ENCODE data around the gene ERCC8. TPM values are rescaled to one million over a fixed set of nuclear protein-coding genes. Genes with fewer than 3 reads are reported as not detected.
"Not testable (repeated sequence)": the region's sequence is repeated elsewhere in the genome, so short reads cannot be mapped to it uniquely, and the experiment has no call there.

The ERCC8 gene
- total RNA-seq, 4 donors from 2014 or later: 1.0 to 39.8 (median 6.8) TPM

DNA sequence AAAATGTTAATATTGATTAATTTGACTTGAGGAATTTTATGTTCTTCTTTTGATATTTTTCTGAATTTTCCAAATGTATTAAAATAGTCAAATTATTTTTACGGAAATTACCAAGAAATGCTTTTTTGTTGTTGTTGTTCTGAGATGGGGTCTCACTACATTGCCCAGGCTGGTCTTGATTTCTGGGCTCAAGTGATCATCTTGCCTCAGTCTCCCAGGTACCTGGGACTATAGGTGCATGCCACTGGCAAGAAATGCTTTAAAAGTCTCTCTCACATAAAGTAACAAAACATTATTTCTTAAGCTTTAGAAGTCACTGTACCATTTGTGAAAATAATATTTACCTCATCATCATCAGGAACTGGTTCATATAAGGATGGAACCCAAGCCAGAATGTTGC is 57.8 kb downstream of the ERCC8 start:
- DNase-seq: no peak
- no peak for TF ChIP-seq POLR2A (IDR thresholded peaks at IDR 0.05)
- TF ChIP-seq CTCF (IDR thresholded peaks at IDR 0.05): no peak
- no peaks in the 10 kb centered on the region for H3K36me3 ChIP-seq
- H3K4me3 ChIP-seq: no peak overlapping the region
- intact Hi-C loops (cut with DNase I; ENCODE audit: low total_unique reads): no loop called here
- no peaks in the 10 kb centered on the region for H3K9me3 ChIP-seq
- H3K27ac ChIP-seq: no peak overlapping the region
- no peaks in the 10 kb centered on the region for H3K27me3 ChIP-seq
- no peaks in the 10 kb centered on the region for H3K4me1 ChIP-seq

DNA sequence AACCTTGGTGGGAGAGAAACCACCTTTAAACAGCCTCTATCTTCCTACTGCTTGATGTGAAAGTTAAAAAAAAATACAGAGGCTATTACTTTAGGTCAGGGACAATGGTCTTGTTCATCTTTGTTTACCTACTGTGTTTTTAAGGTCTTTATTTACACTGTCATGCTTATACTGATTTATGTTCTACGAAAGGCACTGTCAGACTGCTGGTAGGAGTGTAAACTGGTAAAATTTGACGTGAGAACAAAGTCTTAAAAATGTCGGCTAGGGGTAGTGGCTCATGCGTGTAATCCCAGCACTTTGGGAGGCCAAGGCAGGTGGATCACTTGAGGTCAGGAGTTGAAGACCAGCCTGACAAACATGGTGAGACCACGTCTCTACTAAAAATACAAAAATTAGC is 58.7 kb downstream of the ERCC8 start:
- Histone ChIP-seq H3K4me1 (no peaks in the 10 kb centered on the region), H3K27me3 (no peaks in the 10 kb centered on the region), H3K4me3 (no peak overlapping the region), H3K9me3 (no peaks in the 10 kb centered on the region), H3K27ac (no peak overlapping the region), H3K36me3 (no peaks in the 10 kb centered on the region)
- no peak for TF ChIP-seq CTCF (IDR thresholded peaks at IDR 0.05)
- no peak for TF ChIP-seq POLR2A (IDR thresholded peaks at IDR 0.05)
- no peak for DNase-seq
- intact Hi-C loops (cut with DNase I; ENCODE audit: low total_unique reads): no loop called here

- Histone ChIP-seq H3K36me3 (no peaks in the 10 kb centered on the region), H3K4me3 (no peak overlapping the region), H3K4me1 (no peaks in the 10 kb centered on the region), H3K9me3 (no peaks in the 10 kb centered on the region), H3K27me3 (no peaks in the 10 kb centered on the region), H3K27ac (no peak overlapping the region)
- DNase-seq: no peak
- intact Hi-C loops (cut with DNase I; ENCODE audit: low total_unique reads): no loop called here
- TF ChIP-seq POLR2A (IDR thresholded peaks at IDR 0.05): no peak
- TF ChIP-seq CTCF (IDR thresholded peaks at IDR 0.05): no peak
Measured at GRCh38 chr5:60883229-60883628, 61.6 kb downstream of the ERCC8 start.

DNA sequence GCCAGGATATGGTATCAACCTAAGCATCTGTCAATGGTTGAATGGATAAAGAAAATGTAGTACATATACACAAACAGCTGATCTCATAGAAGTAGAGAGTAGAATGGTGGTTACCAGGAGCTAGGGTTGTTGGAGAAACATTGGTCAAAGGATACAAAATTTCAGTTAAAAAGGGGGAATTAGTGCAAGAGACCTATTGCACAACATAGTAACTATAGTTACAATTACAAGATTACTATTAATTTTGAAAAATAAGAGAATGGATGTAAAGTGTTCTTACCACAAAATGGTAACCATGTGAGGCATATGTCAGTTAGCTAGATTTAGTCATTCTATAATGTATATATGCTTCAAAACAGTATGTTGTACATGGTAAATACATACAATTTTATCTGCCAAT is 72.0 kb downstream of the ERCC8 start:
- Histone ChIP-seq H3K27ac (no peak overlapping the region), H3K27me3 (no peaks in the 10 kb centered on the region), H3K4me1 (no peaks in the 10 kb centered on the region), H3K4me3 (no peak overlapping the region), H3K36me3 (no peaks in the 10 kb centered on the region), H3K9me3 (peaks cover 0 to 6% of the 10 kb centered on the region in 2 donors)
- intact Hi-C loops (cut with DNase I; ENCODE audit: low total_unique reads): no loop called here
- DNase-seq: no peak
- TF ChIP-seq POLR2A (IDR thresholded peaks at IDR 0.05): no peak

GRCh38 chr5:60870857-60871256 is 74.0 kb downstream of the ERCC8 start:
- H3K4me1 ChIP-seq: no peaks in the 10 kb centered on the region
- no peak for DNase-seq
- intact Hi-C loops (cut with DNase I; ENCODE audit: low total_unique reads): no loop called here
- H3K4me3 ChIP-seq: no peak overlapping the region
- H3K27me3 ChIP-seq: no peaks in the 10 kb centered on the region
- H3K27ac ChIP-seq: no peak overlapping the region
- no peak for TF ChIP-seq CTCF (IDR thresholded peaks at IDR 0.05)
- no peak for TF ChIP-seq POLR2A (IDR thresholded peaks at IDR 0.05)
- no peaks in the 10 kb centered on the region for H3K36me3 ChIP-seq
- peaks cover 0 to 6% of the 10 kb centered on the region in 2 donors for H3K9me3 ChIP-seq

GRCh38 chr5:60860572-60860971 is 84.3 kb downstream of the ERCC8 start:
- H3K9me3 ChIP-seq; H3K27ac ChIP-seq; H3K4me1 ChIP-seq; H3K27me3 ChIP-seq; intact Hi-C loops (cut with DNase I; ENCODE audit: low total_unique reads); H3K4me3 ChIP-seq; H3K36me3 ChIP-seq; DNase-seq: not testable (repeated sequence)

Data from uterus (tissue), 4 donors.